ENCODE results near the gene STXBP5L.

DNA sequence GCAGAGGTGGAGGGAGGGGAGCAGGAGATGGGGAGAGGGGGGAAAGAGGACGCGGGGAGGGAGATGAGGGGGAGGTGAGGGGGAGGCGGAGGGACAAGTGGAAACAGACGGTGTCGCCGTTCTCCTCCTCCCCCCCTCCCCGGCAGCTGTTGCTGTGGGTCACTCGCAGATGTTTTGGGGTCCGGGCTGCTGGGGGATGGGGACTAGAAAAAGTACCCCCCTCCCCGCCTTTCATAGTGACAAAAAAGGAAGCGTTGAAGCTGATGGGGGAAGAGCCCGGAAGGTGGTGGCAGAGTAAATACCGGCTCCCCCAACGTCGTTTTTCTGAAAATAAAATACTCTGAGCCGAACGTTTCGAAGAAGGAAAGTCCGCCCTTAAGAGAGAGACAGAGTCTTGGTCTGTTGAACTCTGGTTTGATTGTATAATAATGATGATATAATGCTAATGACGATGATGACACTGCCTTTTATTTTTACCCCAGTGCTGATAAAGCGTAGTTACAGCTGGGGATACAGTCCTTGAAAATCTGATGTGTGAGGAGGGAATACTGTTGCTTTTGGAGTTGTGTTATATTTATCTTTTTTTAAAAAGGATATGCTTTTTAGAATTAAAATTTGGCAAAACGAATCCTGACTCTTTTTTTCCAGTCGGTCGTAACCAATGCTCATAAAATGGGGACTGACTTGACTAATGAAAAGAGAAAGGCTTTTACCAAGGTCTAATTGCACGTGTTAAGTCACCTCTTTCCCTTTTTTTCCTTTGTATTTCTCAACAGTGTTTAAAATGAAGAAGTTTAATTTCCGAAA is 993 bp downstream of the STXBP5L start:
- TF ChIP-seq, protein P1, sequence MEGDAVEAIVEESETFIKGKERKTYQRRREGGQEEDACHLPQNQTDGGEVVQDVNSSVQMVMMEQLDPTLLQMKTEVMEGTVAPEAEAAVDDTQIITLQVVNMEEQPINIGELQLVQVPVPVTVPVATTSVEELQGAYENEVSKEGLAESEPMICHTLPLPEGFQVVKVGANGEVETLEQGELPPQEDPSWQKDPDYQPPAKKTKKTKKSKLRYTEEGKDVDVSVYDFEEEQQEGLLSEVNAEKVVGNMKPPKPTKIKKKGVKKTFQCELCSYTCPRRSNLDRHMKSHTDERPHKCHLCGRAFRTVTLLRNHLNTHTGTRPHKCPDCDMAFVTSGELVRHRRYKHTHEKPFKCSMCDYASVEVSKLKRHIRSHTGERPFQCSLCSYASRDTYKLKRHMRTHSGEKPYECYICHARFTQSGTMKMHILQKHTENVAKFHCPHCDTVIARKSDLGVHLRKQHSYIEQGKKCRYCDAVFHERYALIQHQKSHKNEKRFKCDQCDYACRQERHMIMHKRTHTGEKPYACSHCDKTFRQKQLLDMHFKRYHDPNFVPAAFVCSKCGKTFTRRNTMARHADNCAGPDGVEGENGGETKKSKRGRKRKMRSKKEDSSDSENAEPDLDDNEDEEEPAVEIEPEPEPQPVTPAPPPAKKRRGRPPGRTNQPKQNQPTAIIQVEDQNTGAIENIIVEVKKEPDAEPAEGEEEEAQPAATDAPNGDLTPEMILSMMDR (IDR thresholded peaks at IDR 0.05; ENCODE audit: low read depth, low read length) = no peak
- no peak for TF ChIP-seq POLR2A (IDR thresholded peaks at IDR 0.05; ENCODE audit: extremely low read depth, insufficient read length)

Data from NB4 (cell line).